Activated CD8-positive, alpha-beta T cell treated with anti-CD3 and anti-CD28 coated beads, Interleukin-2, amount 10 ng/mL, durations not matched to agents 7 days and 5 days (primary cell): ENCODE data around the gene CHN2. TPM values are rescaled to one million over a fixed set of nuclear protein-coding genes. Genes with fewer than 3 reads are reported as not detected.

Experiments
- ATAC-seq: fragments of 150-1000 bp; cut with Tn5 transposase; one replicate; pipeline ENCODE4 v1.10.0; 2021; ENCODE audit warnings: moderate library complexity
- CTCF ChIA-PET: fragments of 350-600 bp; sonication (Branson Sonifier 250); formaldehyde crosslinking; loops from one replicate; lab custom pipeline; 2021; ENCODE audit warnings: antibody characterized with exemption; lab: Charles Lee
- POLR2A ChIA-PET: fragments of 350-600 bp; sonication (Branson Sonifier 250); formaldehyde crosslinking; loops from one replicate; lab custom pipeline; 2021; ENCODE audit warnings: antibody characterized with exemption; lab: Charles Lee
- DNase-seq: peaks from one replicate; pipeline ENCODE4 v3.0.0-alpha.2; 2020
- H3K27ac Mint-ChIP-seq: one replicate; pipeline ENCODE4 v1.8.0; 2021; ENCODE audit warnings: mild to moderate bottlenecking, mixed read lengths
- H3K27me3 Mint-ChIP-seq: one replicate; pipeline ENCODE4 v1.8.0; 2021; ENCODE audit warnings: low read depth, mixed read lengths
- H3K36me3 Mint-ChIP-seq: one replicate; pipeline ENCODE4 v1.8.0; 2021; ENCODE audit warnings: low read depth, mixed read lengths
- H3K4me1 Mint-ChIP-seq: one replicate; pipeline ENCODE4 v1.8.0; 2021; ENCODE audit warnings: low read depth, mixed read lengths
- H3K4me3 Mint-ChIP-seq: one replicate; pipeline ENCODE4 v1.8.0; 2021; ENCODE audit warnings: mild to moderate bottlenecking, mixed read lengths
- H3K9me3 Mint-ChIP-seq: one replicate; pipeline ENCODE4 v1.8.0; 2022; ENCODE audit warnings: mixed read lengths; ENCODE audit not compliant: insufficient read depth
- total RNA-seq, 2 experiments: library from RNA; stranded (reverse); gene quantifications; one replicate each; pipeline ENCODE4 v1.2.3, GENCODE V29; 2021

CHN2 gene
- total RNA-seq, 2 experiments from 2014 or later: 8.7 to 9.2 TPM

DNA sequence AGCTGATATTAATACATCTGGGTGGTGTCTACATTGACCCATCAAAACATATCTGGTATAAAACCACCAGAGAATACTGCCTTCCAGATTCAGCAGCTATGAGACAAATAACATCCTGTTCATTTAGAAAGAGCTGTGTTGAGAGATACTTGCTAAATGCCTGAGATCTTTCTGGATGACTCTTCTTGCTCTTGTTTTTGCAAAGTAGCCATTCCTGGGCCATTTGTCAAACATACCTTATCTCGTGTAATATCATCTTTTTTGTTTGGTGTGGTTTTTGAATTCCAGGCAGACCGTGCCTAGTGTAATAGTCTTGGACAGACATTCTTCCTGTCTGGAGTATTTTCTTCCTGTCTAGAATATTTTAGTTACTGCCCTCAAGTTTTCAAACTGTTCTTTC is 294.4 kb downstream of the CHN2 start:
- POLR2A ChIA-PET: no interaction called here
- Mint-ChIP-seq H3K4me1 (peaks cover 6% of the 10 kb centered on the region), H3K27me3 (no peaks in the 10 kb centered on the region), H3K36me3 (no peaks in the 10 kb centered on the region), H3K27ac (no peak overlapping the region), H3K9me3 (no peaks in the 10 kb centered on the region), H3K4me3 (no peak overlapping the region)
- DNase-seq: no peak
- CTCF ChIA-PET: no interaction called here
- ATAC-seq: no peak

DNA sequence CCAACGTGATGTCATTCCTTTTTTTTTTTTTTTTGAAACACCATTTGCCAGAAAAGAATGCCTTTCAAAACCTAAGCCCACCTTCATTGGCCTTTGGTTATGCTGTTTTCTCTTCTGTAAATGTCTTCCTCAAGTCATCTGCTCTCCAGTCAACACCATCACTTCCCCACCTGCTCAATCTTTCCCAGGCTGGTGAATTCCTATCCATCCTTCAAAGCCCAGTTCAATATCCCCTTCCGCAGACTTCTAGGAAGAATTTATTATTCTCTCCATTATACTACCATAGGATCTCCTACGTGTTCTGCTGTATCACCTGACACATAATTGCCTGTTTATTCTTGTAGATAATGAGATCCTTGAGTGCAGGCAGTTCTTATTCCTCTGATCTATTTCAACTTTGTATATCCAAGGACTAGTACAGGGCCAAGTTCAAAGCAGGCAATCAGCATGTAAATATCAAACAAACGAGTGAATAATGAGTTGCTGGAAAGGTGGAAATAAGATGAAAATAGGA is 295.6 kb downstream of the CHN2 start:
- H3K27ac Mint-ChIP-seq: no peak overlapping the region
- no peak for ATAC-seq
- H3K36me3 Mint-ChIP-seq: no peaks in the 10 kb centered on the region
- no peaks in the 10 kb centered on the region for H3K27me3 Mint-ChIP-seq
- no peak overlapping the region for H3K4me3 Mint-ChIP-seq
- CTCF ChIA-PET: no interaction called here
- no peak for DNase-seq
- peaks cover 6% of the 10 kb centered on the region for H3K4me1 Mint-ChIP-seq
- POLR2A ChIA-PET: no interaction called here
- H3K9me3 Mint-ChIP-seq: no peaks in the 10 kb centered on the region

DNA sequence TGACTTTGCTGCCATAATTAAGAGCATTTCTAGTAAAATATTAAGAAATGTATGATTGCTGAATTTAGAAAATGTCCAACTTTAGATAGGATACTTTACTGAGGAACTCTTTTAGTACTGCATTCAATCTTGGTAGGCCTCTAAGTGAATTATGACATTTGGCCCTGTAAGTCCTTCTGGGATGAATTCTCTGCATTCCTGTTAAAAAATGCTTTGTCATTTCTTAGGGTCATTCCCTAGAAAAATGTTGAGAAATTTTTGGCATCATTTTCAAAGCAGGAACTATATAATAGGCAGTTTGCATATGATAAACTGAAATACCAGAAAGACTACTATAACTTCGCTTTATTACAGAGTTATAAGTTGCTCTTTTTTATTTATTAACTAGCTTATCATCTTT is 299.8 kb downstream of the CHN2 start:
- no peak overlapping the region for H3K4me3 Mint-ChIP-seq
- ATAC-seq: no peak
- POLR2A ChIA-PET: no interaction called here
- H3K27me3 Mint-ChIP-seq: no peaks in the 10 kb centered on the region
- no peak overlapping the region for H3K27ac Mint-ChIP-seq
- no peaks in the 10 kb centered on the region for H3K36me3 Mint-ChIP-seq
- CTCF ChIA-PET: no interaction called here
- no peaks in the 10 kb centered on the region for H3K4me1 Mint-ChIP-seq
- H3K9me3 Mint-ChIP-seq: no peaks in the 10 kb centered on the region
- DNase-seq: no peak

DNA sequence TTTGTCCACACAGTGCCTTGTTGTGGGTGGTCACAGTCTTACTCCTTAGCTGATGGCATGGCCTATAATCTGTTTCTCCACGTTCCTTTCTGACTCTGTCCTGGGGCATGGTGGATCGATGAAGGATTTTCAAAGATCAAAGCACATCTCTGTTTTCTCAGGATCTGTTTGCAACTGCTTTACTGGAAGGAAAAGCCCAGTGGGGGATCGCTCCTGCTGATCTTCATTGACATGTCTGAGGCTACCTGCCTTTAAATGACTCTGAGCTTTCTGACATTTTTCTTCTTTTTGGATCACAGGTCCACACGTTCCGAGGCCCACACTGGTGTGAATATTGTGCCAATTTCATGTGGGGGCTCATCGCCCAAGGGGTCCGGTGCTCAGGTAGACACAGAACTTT is 301.1 kb downstream of the CHN2 start:
- no peaks in the 10 kb centered on the region for H3K9me3 Mint-ChIP-seq
- DNase-seq (no peak), ATAC-seq (no peak)
- POLR2A ChIA-PET: no interaction called here
- no peaks in the 10 kb centered on the region for H3K4me1 Mint-ChIP-seq
- H3K27ac Mint-ChIP-seq: no peak overlapping the region
- no peak overlapping the region for H3K4me3 Mint-ChIP-seq
- H3K36me3 Mint-ChIP-seq: no peaks in the 10 kb centered on the region
- CTCF ChIA-PET: interaction anchor here (0.6 kb wide), 1 partner anchor 1443 kb away, joined by 3 read pairs; no protein-coding TSS in a partner anchor
- H3K27me3 Mint-ChIP-seq: no peaks in the 10 kb centered on the region

DNA sequence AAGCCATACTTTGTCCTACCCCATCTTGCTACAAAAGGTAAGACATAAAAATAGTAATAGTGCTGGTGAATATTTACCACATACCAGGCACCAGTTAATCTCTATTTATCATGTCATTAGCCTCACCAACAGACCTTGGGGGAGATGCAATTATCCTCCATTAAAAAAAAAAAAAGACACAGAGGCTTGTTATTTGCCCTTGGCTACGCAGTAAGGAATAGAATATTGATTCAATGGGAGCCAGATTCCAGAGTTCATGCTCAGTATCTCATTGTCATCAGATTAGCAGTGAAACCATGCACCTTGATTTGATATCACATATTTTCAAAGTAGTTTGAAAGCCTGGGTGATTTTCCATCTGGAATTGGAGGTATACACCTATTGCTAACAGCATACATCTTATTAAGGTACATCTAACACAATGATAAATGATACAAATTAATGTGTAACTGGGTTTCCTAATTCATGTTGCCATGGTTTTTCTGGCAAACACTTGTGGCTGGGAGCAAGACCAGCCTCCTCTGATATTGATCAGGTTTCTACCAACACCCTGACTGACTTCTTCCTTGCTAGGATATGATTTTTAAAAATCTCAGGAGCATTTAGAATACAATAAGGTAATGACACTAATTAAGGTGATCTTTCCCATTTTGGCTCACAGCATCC is 301.9 kb downstream of the CHN2 start:
- ATAC-seq (no peak), DNase-seq (no peak)
- no peaks in the 10 kb centered on the region for H3K4me1 Mint-ChIP-seq
- no peak overlapping the region for H3K27ac Mint-ChIP-seq
- no peaks in the 10 kb centered on the region for H3K27me3 Mint-ChIP-seq
- POLR2A ChIA-PET: no interaction called here
- H3K36me3 Mint-ChIP-seq: no peaks in the 10 kb centered on the region
- no peaks in the 10 kb centered on the region for H3K9me3 Mint-ChIP-seq
- CTCF ChIA-PET: no interaction called here
- no peak overlapping the region for H3K4me3 Mint-ChIP-seq

DNA sequence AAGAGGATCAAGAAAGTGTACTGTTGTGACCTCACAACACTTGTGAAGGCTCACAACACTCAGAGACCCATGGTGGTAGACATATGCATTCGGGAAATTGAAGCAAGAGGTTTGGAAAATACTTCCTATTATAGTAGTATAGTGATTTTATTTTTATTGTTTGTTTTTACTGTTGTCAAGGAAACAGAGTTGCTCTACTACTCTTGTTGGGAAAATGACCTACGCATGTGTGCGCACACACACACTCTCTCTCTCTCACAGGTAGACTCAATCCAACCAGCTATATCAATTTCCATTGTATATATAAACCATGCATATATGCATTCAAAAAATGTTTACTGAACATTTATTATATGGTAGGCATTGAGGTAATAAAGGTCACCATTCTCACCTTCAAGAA is 305.4 kb downstream of the CHN2 start:
- DNase-seq: no peak
- Mint-ChIP-seq H3K4me1 (no peaks in the 10 kb centered on the region), H3K27me3 (no peaks in the 10 kb centered on the region), H3K4me3 (no peak overlapping the region), H3K9me3 (no peaks in the 10 kb centered on the region), H3K36me3 (no peaks in the 10 kb centered on the region), H3K27ac (no peak overlapping the region)
- CTCF ChIA-PET: no interaction called here
- POLR2A ChIA-PET: interaction anchor here (0.6 kb wide), 1 partner anchor 52 kb away, joined by 3 read pairs; no protein-coding TSS in a partner anchor
- ATAC-seq: no peak

DNA sequence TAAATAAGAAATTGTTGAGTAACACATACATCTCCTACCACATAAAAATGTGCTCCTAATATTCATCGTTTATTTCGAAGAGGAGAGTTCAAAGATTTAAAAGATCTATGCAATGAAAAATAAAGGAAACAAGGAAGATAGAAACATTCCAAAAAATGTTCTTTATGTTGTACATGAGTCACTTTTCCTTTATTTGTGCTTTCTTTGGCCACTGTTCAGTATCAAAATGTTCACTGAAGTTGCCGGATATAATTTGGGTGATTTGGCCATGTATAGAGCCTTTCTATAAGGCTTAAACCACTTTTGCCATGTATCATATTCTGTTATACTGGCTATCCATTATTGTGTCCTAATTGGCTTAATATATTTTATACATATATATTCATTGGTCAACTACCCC is 306.1 kb downstream of the CHN2 start:
- Mint-ChIP-seq H3K9me3 (no peaks in the 10 kb centered on the region), H3K36me3 (no peaks in the 10 kb centered on the region), H3K4me3 (no peak overlapping the region), H3K4me1 (no peaks in the 10 kb centered on the region), H3K27me3 (no peaks in the 10 kb centered on the region), H3K27ac (no peak overlapping the region)
- POLR2A ChIA-PET: interaction anchor here (1.1 kb wide), 1 partner anchor 9 kb away, joined by 3 read pairs; no protein-coding TSS in a partner anchor
- no peak for ATAC-seq
- CTCF ChIA-PET: no interaction called here
- DNase-seq: no peak

DNA sequence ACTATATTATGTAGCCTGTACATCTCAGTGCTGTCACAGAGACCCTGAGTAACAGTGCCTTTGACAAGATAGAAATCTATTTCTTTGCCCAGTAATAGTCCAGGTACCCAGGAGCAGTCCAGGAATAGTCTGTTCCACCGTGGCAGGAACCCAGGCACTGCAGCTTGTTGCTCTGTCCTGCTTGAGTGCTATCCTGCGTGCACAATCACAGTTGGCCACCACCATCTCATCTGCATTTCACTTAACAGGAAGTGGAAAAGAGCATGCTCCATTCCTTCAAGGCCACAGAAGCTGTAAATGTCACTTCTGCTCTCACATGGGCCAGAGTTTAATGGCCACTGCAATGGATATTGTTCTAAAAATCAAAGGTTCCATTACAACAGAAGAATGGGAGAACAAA is 307.6 kb downstream of the CHN2 start:
- no peaks in the 10 kb centered on the region for H3K4me1 Mint-ChIP-seq
- H3K27me3 Mint-ChIP-seq: no peaks in the 10 kb centered on the region
- no peak overlapping the region for H3K4me3 Mint-ChIP-seq
- no peaks in the 10 kb centered on the region for H3K9me3 Mint-ChIP-seq
- DNase-seq (no peak), ATAC-seq (no peak)
- H3K27ac Mint-ChIP-seq: no peak overlapping the region
- ChIA-PET CTCF (no interaction called here), POLR2A (no interaction called here)
- no peaks in the 10 kb centered on the region for H3K36me3 Mint-ChIP-seq

DNA sequence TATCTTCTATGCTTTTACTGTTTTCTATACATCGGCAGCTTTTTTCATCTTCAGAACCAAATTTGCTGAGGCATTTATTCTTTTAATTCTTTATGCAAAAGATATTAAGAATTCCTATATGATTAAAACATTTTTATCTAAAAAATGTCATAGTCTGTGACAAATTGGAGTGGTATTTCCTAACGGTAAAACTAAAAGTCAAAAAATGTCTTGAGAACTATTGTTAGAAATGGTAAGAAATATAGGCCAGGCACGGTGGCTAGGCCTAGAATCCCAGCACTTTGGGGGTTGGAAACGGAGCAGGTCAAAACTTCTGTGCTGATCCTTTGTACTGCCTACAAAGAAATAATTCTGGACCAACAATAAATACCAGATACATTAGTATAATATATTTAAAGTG is 311.4 kb downstream of the CHN2 start:
- Mint-ChIP-seq H3K27me3 (no peaks in the 10 kb centered on the region), H3K4me3 (no peak overlapping the region), H3K27ac (no peak overlapping the region), H3K9me3 (no peaks in the 10 kb centered on the region), H3K36me3 (no peaks in the 10 kb centered on the region), H3K4me1 (peaks cover 2% of the 10 kb centered on the region)
- CTCF ChIA-PET: no interaction called here
- no peak for ATAC-seq
- POLR2A ChIA-PET: no interaction called here
- DNase-seq: no peak

DNA sequence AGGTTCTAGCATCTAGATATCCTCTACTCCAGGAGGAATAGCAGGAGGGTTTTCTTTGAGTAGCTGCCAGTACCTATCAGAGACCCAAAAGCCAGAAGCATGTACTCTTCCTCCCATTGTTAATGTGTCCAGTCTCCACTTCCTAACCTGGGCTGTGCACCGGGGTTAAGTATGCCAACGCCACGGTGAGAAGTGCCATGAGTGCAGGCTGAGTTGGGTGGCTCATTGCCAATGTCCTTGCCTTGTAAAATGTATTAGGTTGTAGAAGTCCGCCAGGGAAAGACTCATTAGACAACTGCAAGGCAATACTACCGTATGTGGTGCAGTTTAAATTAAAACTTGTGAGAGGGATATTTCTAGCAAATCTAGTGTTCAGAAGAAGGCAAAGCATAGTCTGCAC is 314.0 kb downstream of the CHN2 start:
- Mint-ChIP-seq H3K4me3 (no peak overlapping the region), H3K27ac (no peak overlapping the region), H3K36me3 (no peaks in the 10 kb centered on the region), H3K9me3 (no peaks in the 10 kb centered on the region), H3K4me1 (peaks cover 12% of the 10 kb centered on the region), H3K27me3 (peaks cover 2% of the 10 kb centered on the region)
- ChIA-PET POLR2A (no interaction called here), CTCF (no interaction called here)
- no peak for ATAC-seq
- no peak for DNase-seq

DNA sequence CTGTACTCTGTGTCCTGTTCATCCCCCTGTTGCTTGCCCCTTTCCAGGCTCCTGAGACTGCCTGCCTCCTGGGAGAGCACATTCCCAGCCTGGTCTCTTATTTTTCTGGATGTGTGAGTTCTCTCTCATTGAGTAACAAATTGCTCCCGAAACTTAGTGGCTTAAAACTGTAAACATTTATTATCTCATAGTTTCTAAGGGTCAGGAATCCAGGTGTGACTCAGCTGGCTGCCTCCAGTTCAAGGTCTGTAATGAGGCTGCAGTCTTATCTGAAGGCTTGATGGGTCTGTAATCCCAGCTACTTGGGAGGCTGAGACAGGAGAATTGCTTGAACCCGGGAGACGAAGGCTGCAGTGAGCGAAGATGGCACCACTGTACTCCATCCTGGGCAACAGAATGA is 315.5 kb downstream of the CHN2 start:
- ChIA-PET POLR2A (no interaction called here), CTCF (no interaction called here)
- Mint-ChIP-seq H3K4me1 (peaks cover 12% of the 10 kb centered on the region), H3K27me3 (peaks cover 2% of the 10 kb centered on the region), H3K36me3 (no peaks in the 10 kb centered on the region), H3K9me3 (no peaks in the 10 kb centered on the region), H3K4me3 (no peak overlapping the region), H3K27ac (no peak overlapping the region)
- ATAC-seq (no peak), DNase-seq (no peak)

DNA sequence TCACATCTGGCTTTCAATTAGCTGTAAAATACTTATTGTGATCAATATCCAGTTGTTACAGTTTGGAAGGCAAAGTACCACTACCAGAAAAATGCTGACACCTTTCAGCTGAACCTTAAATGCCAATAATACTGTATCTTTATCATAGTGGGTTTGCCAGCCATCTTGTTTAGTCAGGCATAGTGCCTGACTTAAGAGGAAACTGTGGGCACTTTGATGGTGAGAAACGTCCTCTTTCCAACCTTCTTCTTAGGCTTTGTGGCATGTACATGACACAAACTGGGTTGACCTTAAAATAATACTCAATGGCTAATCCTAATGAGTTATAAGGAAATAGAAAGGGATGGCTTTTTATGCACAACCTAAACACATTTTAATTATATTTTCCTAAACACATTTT is 316.8 kb downstream of the CHN2 start:
- Mint-ChIP-seq H3K9me3 (no peaks in the 10 kb centered on the region), H3K27ac (no peak overlapping the region), H3K4me3 (no peak overlapping the region), H3K4me1 (peaks cover 12% of the 10 kb centered on the region), H3K36me3 (no peaks in the 10 kb centered on the region), H3K27me3 (peaks cover 2% of the 10 kb centered on the region)
- ChIA-PET CTCF (no interaction called here), POLR2A (no interaction called here)
- DNase-seq (peak; percentile 27), ATAC-seq (peak; percentile 33)

DNA sequence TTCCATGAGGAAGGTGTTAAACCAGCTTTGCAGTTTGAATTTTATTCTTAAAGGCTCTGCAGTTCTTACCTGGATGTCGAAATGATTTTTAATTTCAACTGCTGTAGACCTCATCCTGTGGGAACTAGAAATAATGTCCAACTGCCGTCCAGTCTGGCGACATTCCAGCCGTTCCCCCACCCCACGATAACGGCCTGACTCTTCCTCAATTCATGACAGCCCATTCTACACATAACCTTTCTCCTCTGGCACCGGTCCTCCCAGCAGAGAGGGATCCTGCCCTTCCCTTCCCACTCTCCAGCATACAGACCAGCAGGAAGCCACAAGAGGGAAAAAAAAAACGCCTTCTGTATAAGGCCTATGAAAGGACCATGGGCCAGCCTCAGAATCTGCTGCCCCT is 317.3 kb downstream of the CHN2 start:
- DNase-seq (no peak), ATAC-seq (no peak)
- H3K4me1 Mint-ChIP-seq: peaks cover 12% of the 10 kb centered on the region
- H3K36me3 Mint-ChIP-seq: no peaks in the 10 kb centered on the region
- no peak overlapping the region for H3K4me3 Mint-ChIP-seq
- CTCF ChIA-PET: no interaction called here
- no peaks in the 10 kb centered on the region for H3K9me3 Mint-ChIP-seq
- H3K27ac Mint-ChIP-seq: no peak overlapping the region
- POLR2A ChIA-PET: no interaction called here
- peaks cover 2% of the 10 kb centered on the region for H3K27me3 Mint-ChIP-seq
